Ishikawa (cell line): ENCODE measurements around the gene CORO1C.

Experiments used
- EGR1 ChIP-seq: IDR thresholded peaks from 2 replicates; pipeline ENCODE4 v1.6.1; 2012
- EP300 ChIP-seq: IDR thresholded peaks from 2 replicates; pipeline ENCODE4 v1.6.1; 2012; ENCODE audit warnings: borderline replicate concordance
- FOXM1 ChIP-seq: IDR thresholded peaks from 2 replicates; pipeline ENCODE4 v1.6.1; 2012; ENCODE audit warnings: low read depth, borderline replicate concordance
- TAF1 ChIP-seq: IDR thresholded peaks from 2 replicates; pipeline ENCODE4 v1.6.1; 2012; ENCODE audit warnings: low read depth, mild to moderate bottlenecking
- TEAD4 ChIP-seq: IDR thresholded peaks from 2 replicates; pipeline ENCODE4 v1.6.1; 2012
- TF ChIP-seq, protein P1 (sequence below): IDR thresholded peaks from 2 replicates; pipeline ENCODE4 v1.6.1; 2012
- TF ChIP-seq, protein P2 (sequence below): IDR thresholded peaks from 2 replicates; pipeline ENCODE4 v1.6.1; 2012; ENCODE audit warnings: low read depth, mild to moderate bottlenecking

DNA sequence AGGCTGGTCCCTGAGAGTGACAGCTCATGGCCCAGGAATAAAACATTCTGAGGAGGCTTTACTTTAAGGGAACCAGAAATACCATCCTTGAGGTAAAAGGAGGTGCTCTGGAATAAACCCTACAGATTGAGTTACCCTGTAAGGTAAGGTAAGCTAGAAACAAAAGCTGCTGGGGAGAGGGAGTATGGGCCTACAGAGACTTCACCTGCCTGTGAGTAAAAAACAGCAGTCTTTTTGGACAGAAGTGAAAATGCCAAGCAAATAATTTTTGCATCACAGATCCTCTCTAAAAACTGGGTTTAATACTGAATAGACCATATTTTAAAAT is 41.2 kb downstream of the CORO1C start:
- TF ChIP-seq EP300 (no peak), EGR1 (no peak), TEAD4 (no peak), FOXM1 (no peak), TAF1 (no peak)
- TF ChIP-seq, protein P1, sequence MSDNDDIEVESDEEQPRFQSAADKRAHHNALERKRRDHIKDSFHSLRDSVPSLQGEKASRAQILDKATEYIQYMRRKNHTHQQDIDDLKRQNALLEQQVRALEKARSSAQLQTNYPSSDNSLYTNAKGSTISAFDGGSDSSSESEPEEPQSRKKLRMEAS: no peak
- TF ChIP-seq, protein P2, sequence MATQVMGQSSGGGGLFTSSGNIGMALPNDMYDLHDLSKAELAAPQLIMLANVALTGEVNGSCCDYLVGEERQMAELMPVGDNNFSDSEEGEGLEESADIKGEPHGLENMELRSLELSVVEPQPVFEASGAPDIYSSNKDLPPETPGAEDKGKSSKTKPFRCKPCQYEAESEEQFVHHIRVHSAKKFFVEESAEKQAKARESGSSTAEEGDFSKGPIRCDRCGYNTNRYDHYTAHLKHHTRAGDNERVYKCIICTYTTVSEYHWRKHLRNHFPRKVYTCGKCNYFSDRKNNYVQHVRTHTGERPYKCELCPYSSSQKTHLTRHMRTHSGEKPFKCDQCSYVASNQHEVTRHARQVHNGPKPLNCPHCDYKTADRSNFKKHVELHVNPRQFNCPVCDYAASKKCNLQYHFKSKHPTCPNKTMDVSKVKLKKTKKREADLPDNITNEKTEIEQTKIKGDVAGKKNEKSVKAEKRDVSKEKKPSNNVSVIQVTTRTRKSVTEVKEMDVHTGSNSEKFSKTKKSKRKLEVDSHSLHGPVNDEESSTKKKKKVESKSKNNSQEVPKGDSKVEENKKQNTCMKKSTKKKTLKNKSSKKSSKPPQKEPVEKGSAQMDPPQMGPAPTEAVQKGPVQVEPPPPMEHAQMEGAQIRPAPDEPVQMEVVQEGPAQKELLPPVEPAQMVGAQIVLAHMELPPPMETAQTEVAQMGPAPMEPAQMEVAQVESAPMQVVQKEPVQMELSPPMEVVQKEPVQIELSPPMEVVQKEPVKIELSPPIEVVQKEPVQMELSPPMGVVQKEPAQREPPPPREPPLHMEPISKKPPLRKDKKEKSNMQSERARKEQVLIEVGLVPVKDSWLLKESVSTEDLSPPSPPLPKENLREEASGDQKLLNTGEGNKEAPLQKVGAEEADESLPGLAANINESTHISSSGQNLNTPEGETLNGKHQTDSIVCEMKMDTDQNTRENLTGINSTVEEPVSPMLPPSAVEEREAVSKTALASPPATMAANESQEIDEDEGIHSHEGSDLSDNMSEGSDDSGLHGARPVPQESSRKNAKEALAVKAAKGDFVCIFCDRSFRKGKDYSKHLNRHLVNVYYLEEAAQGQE: no peak
